NCI-H2227 (cell line): Measurements from ENCODE around the gene KIF26A.
"Not testable (repeated sequence)": the region's sequence is repeated elsewhere in the genome, so short reads cannot be mapped to it uniquely, and the experiment has no call there.

ENCODE experiments used
- DNase-seq: peaks from one replicate; lab custom pipeline; 2025; ENCODE audit not compliant: unreplicated experiment; lab: John Stamatoyannopoulos, UW

The KIF26A gene

DNA sequence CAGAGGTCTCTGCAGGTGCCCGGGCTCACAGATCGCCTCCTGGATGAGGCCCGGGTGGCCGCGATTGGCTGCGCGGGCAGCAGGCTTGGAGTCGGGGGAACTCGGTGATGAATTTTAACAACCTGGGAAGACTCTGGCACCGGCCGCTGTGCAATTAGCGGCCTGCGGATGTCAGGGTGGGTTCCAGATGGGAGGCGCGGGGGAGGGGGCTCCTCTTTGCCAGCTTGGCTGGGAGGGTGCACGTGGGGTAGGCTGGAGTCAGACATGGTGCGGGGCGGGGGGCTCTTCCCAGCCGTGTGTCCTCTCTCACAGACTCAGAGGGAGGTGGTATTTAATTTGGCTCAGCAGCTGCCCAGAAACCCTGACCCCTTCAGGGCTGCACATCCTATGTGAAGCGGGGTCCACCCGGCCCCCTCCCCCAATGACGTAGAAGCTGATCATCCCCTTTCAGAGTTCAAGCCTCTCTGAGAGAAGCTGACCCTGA lies 81.4 kb downstream of the KIF26A start:
- peak; percentile 35 for DNase-seq

DNA sequence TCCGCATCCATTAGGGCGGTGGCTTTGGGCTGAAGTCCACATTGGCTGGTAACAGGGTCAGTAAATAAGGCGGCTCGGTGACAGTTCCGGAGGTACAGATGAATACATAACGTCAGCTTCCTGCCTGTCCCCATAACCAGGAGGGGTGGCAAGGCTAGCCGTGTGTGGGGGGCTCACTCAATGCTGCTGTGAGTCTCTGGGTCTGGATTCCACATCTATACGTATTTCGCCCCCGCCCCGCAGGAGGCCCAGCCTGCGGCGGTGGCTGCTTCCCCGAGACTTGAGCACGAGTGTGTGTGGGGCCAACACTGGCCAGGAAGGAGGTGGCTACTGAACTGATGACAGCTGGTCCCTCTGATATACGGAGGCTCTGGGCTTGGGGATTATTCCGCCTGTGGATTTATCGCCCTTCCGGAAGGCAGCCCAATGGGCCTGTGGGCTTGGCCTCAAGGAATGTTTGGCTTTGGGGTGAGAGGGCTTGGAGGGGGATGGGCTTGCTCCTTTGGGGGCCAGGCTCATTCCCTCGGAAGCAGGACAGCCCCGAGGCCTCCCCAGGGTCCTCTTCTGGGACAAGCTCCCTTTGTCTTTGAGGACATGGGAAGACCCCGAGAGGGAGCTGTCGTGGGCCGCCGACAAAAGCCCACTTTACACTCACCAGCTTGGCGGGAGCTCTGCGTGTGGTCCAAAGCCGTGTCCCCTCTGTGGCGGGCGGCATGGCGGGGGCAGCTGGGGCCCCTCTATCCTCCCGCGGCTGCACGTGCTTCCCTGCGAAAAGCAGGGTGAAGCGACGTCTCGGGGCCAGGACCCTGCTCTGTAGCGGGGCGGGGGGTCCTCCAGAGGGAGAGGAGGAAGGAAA lies 82.1 kb downstream of the KIF26A start:
- no peak for DNase-seq

DNA sequence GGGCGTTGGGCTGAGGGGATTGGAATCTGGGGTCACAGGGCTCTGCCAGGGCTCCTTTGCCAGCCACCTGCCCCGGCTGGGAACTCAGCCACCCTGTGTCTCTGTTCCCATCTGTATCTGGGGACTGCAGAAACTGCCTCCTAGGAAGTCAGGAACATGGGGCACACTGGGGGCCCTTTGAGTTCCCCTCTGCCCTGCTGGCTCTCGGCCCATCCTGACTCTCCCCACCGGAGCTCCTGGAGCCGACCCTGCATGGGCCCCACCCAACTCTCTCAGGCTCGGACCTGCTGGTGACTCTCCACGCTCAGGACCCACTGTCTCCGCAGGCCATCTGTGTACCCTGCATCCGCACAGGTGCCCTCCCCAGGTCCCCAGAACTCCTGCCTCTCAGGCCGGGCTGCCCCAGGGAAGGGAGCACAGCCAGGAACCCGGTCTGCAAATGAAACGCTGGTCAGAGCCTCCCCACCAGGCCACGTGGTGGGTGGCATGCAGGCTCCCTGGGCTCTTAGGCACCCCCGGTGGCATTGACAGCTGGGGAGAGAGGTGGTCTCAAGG lies 82.8 kb downstream of the KIF26A start:
- DNase-seq, result no peak

- DNase-seq, result no peak
Measured at GRCh38 chr14:104221636-104222369, 83.4 kb downstream of the KIF26A start.

- DNase-seq, result no peak
Measured at GRCh38 chr14:104222396-104223036, 84.1 kb downstream of the KIF26A start.

- DNase-seq, result peak; percentile 86
Measured at GRCh38 chr14:104223101-104224041, 85.0 kb downstream of the KIF26A start.

DNA sequence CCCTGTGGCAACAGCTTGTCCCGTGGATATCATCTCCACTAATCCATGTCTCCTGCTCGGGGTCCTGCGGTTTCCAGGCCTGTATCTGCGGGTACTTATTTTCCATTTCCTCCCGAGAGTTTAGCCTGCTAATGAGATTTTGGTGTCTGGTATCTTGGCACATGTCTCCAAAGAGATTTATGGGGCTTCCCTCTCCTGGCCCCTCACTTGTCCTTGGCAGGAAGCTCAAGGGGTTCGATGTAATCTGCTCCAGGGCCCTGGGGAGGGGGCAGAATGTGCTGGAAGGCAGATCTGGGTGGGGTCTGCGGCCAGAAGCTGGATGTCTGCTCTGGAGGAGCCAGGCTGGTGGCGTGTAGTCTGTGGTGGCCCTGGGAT lies 85.7 kb downstream of the KIF26A start:
- DNase-seq, result no peak

GRCh38 chr14:104224506-104225277 lies 86.3 kb downstream of the KIF26A start:
- DNase-seq, result no peak

- not testable (repeated sequence) for DNase-seq
Measured at GRCh38 chr14:104225278-104226190, 87.1 kb downstream of the KIF26A start.

GRCh38 chr14:104226421-104227383 lies 88.3 kb downstream of the KIF26A start:
- no peak for DNase-seq

DNA sequence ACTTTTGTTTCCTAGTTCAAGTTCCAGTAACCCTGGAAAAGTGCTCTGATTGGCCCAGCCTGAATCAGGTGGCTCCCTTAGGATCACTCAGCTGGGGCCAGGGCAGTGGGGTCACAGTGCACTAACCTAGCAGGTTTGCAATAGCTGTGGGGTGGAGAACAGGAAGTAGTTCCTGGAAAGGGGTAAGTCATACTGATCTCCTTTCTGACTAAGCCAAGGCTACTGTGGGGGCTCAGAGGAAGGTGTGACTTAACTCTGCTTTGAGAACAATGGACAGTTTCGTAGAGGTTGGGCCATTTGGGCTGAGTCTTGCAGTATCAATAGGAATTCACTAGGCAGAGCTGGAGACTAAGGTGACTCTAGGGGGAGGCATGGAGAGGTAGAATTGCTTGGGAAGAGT lies 89.4 kb downstream of the KIF26A start:
- no peak for DNase-seq

DNA sequence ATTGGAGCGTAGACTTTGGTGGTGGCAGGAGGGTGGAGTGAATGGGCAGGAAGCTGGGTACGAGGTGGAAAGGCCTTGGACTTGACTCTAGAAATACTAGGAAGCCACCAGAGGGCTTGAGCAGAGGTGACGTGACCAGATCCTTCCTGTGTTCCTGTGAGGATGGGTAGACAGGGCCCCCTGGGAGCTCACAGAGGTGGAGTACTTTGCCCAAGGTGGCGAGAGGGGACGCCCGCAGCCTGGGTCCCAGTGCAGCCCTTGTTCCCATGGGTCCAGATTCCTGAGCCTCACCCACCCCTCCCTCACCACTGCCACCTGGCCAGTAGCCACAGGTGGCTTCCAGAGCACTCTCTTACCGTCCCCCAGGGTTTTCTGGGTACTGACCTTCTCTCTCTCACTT lies 89.8 kb downstream of the KIF26A start:
- DNase-seq, result no peak

GRCh38 chr14:104228716-104229533 lies 90.5 kb downstream of the KIF26A start:
- DNase-seq, result no peak

- no peak for DNase-seq
Measured at GRCh38 chr14:104229534-104230055, 91.2 kb downstream of the KIF26A start.

DNA sequence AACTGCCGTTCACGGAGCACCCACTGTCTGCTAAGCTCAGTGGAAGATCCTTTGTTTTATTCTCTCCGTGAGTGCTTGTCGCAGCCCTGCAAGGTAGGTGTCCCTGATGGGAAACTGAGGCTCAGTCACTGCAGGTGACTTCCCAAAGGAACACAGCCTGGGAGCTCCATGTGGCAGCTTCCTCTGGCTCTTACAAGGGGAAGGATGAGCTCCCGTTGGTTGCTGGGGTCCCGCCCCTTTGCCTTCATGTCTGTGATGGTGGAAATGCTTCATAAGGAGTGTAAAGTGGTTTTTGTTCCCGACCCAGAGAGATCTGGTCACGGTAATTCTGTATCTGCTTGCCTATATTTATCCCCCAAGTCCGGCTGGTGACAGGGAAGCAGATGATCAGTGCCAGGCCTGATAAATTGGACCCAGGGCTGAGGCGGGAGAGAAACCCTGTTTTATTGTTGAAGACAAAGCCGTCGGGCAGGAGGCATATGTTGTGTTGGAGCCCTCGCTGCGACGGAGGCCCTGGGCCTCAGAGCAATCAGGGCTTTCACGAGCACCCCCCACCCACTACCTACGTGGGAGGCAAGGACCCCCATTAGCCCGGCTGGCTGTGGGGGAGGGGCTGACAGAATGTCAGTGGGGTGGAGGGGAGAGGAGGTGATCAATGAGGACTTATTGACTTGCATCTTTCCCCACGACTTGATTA lies 91.9 kb downstream of the KIF26A start:
- no peak for DNase-seq
